Mammary microvascular endothelial cell (primary cell): ENCODE results near the gene OGFOD1. TPM values are rescaled to one million over a fixed set of nuclear protein-coding genes. Genes with fewer than 3 reads are reported as not detected.

Experiments used
- total RNA-seq: library from RNA; depleted of rRNA; stranded (reverse); fragments of >200 nt; gene quantifications from 2 replicates; pipeline ENCODE4 v1.2.3, GENCODE V29; 2015

OGFOD1 gene
- 51.6 and 54.3 TPM in 2 replicates for total RNA-seq

GRCh38 chr16:56450986-56451752 lies at the start of gene OGFOD1, which contains the start of gene NUDT21:
TSS of gene OGFOD1 (plus strand) at chr16:56451554. CDS start at chr16:56451613, 59 bp downstream.
TSS of gene NUDT21 (minus strand) at chr16:56451332. CDS start at chr16:56451202, 130 bp downstream.

GRCh38 chr16:56425439-56425832 lies 25.9 kb upstream of the OGFOD1 start, which contains the start of gene AMFR:
TSS of gene AMFR (minus strand) at chr16:56425545. CDS start at chr16:56425327, 218 bp downstream.

GRCh38 chr16:56519459-56520250 lies 68.3 kb downstream of the OGFOD1 start, which contains the start of gene BBS2:
TSS of gene BBS2 (minus strand) at chr16:56520024. CDS start at chr16:56519862, 162 bp downstream.

Other genes with a start within 250 kb of the OGFOD1 start
- 101 and 102 TPM in 2 replicates for gene AMFR, start 26.0 kb upstream of the OGFOD1 start, total RNA-seq
- 64.6 and 65.8 TPM in 2 replicates for gene NUDT21, start 222 bp upstream of the OGFOD1 start, total RNA-seq
- gene BBS2, start 68.5 kb downstream of the OGFOD1 start, total RNA-seq = 27.1 and 31.3 TPM in 2 replicates
- gene MT4, start 113.5 kb downstream of the OGFOD1 start, total RNA-seq = not detected in 2 replicates
- not detected in 2 replicates for gene MT3, start 138.0 kb downstream of the OGFOD1 start, total RNA-seq
- gene MT2A, start 157.0 kb downstream of the OGFOD1 start, total RNA-seq = 575 and 702 TPM in 2 replicates
- 230 and 306 TPM in 2 replicates for gene MT1E, start 174.2 kb downstream of the OGFOD1 start, total RNA-seq
- gene MT1M, start 181.1 kb downstream of the OGFOD1 start, total RNA-seq = 4.3 and 13.9 TPM in 2 replicates
- gene MT1A, start 187.1 kb downstream of the OGFOD1 start, total RNA-seq = 14.0 and 20.5 TPM in 2 replicates
- gene MT1B, start 200.3 kb downstream of the OGFOD1 start, total RNA-seq = not detected in 2 replicates
- gene MT1F, start 206.4 kb downstream of the OGFOD1 start, total RNA-seq = 2.0 and 2.9 TPM in 2 replicates
- 0.60 TPM in 1 of 2 replicates, not detected in the other for gene MT1G, start 216.5 kb downstream of the OGFOD1 start, total RNA-seq
- gene MT1H, start 218.3 kb downstream of the OGFOD1 start, total RNA-seq = not detected in 2 replicates
- gene MT1X, start 230.9 kb downstream of the OGFOD1 start, total RNA-seq = 22.9 and 26.2 TPM in 2 replicates